C4-2B (cell line): ENCODE results near the gene HILPDA.
"Not testable (repeated sequence)": the region's sequence is repeated elsewhere in the genome, so short reads cannot be mapped to it uniquely, and the experiment has no call there.

ENCODE experiments used
- CTCF ChIP-seq: fragments of 450-650 bp; conservative IDR thresholded peaks from 2 replicates; pipeline ENCODE4 v1.5.1; 2017; ENCODE audit warnings: mild to moderate bottlenecking
- ZFX ChIP-seq: fragments of 450-650 bp; IDR thresholded peaks from 2 replicates; pipeline ENCODE4 v1.6.1; 2017

GRCh38 chr7:128477336-128477690 lies 21.6 kb downstream of the HILPDA start:
- TF ChIP-seq CTCF, ZFX: not testable (repeated sequence)
